Measurements from ENCODE around the gene MYO18B. TPM values are rescaled to one million over a fixed set of nuclear protein-coding genes. Genes with fewer than 3 reads are reported as not detected.

MYO18B gene
- total RNA-seq, 1 donor from 2014 or later, result 12.0 TPM

DNA sequence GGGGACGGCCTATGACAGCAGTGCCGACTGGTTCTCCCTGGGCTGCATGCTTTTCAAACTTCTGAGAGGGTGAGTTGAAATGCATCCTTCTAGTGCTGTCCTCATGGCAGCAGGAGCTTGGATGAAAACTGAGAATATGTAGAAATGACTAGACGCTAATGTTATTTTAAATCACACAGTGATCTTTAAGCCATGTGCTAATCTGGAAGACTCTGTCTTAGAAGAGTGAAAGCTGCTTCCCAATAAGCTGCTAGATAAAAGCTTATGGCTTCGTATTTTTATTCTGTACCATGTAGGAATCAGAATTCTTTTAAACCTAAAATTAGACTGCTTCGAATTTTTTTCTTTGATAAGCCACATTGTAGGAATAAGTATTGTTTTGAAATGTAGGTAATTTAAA, 46.8 kb upstream of the MYO18B start:
- no peaks in the 10 kb centered on the region for H3K27me3 ChIP-seq
- H3K9me3 ChIP-seq, result no peaks in the 10 kb centered on the region
- intact Hi-C loops (cut with DNase I), result no loop called here
- DNase-seq (ENCODE audit: low spot score in 2 of 2), result no peak
- peaks cover 0 to 7% of the 10 kb centered on the region in 2 donors for H3K36me3 ChIP-seq
- no peak overlapping the region for H3K4me3 ChIP-seq
- H3K27ac ChIP-seq, result no peak overlapping the region
- H3K4me1 ChIP-seq, result no peaks in the 10 kb centered on the region
- TF ChIP-seq, protein P1, sequence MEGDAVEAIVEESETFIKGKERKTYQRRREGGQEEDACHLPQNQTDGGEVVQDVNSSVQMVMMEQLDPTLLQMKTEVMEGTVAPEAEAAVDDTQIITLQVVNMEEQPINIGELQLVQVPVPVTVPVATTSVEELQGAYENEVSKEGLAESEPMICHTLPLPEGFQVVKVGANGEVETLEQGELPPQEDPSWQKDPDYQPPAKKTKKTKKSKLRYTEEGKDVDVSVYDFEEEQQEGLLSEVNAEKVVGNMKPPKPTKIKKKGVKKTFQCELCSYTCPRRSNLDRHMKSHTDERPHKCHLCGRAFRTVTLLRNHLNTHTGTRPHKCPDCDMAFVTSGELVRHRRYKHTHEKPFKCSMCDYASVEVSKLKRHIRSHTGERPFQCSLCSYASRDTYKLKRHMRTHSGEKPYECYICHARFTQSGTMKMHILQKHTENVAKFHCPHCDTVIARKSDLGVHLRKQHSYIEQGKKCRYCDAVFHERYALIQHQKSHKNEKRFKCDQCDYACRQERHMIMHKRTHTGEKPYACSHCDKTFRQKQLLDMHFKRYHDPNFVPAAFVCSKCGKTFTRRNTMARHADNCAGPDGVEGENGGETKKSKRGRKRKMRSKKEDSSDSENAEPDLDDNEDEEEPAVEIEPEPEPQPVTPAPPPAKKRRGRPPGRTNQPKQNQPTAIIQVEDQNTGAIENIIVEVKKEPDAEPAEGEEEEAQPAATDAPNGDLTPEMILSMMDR (IDR thresholded peaks at IDR 0.05), result no peak

DNA sequence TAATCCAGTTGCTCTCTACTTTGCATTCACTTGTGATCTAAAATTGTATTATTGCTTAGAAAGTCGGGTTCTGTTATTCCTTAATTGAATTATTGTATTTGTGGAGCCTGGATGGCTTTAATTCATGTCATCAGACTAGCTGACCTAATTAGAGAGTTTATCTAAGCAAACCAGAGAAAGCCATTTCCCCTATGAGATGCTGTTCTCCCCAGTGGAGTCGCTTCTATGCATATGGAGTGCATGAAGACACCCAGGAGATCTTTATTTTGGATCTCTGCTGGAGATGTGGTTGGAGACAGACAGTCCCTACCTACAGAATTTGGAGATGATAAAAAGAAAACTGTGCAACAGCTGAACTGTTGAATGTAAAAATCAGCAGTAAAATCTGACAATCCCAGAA, 45.2 kb upstream of the MYO18B start:
- no peaks in the 10 kb centered on the region for H3K9me3 ChIP-seq
- H3K27me3 ChIP-seq, result no peaks in the 10 kb centered on the region
- DNase-seq (ENCODE audit: low spot score in 2 of 2), result no peak
- TF ChIP-seq, protein P1 (IDR thresholded peaks at IDR 0.05), result no peak
- H3K4me1 ChIP-seq, result no peaks in the 10 kb centered on the region
- no peaks in the 10 kb centered on the region for H3K36me3 ChIP-seq
- intact Hi-C loops (cut with DNase I), result no loop called here
- no peak overlapping the region for H3K4me3 ChIP-seq
- H3K27ac ChIP-seq, result no peak overlapping the region

DNA sequence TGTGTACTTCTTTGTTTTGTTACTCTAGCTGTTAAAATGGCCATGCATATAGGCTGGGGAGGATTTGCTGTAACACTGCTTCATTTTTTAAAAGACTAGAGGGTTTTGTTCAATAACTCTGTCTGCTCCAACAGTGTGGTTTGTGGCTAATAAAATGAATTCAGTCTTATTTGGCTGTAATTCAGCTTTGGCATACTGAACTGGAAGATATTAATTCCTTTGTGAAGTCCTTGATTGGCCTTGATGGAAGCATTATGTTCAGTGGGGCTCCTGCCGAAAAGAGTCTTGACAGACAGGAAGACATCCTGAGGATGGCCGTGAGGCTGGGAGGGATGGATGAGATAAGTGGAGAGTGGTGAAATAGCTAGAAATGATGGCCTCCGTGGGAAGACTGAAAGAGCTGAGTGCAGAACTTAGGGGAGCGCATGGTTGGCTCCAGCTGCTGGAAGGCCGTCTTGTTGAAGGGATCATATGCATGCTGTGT, 44.8 kb upstream of the MYO18B start:
- no peaks in the 10 kb centered on the region for H3K9me3 ChIP-seq
- no peak overlapping the region for H3K4me3 ChIP-seq
- intact Hi-C loops (cut with DNase I), result no loop called here
- no peaks in the 10 kb centered on the region for H3K4me1 ChIP-seq
- TF ChIP-seq, protein P1 (IDR thresholded peaks at IDR 0.05), result no peak
- no peaks in the 10 kb centered on the region for H3K27me3 ChIP-seq
- no peaks in the 10 kb centered on the region for H3K36me3 ChIP-seq
- H3K27ac ChIP-seq, result no peak overlapping the region
- no peak for DNase-seq (ENCODE audit: low spot score in 2 of 2)

DNA sequence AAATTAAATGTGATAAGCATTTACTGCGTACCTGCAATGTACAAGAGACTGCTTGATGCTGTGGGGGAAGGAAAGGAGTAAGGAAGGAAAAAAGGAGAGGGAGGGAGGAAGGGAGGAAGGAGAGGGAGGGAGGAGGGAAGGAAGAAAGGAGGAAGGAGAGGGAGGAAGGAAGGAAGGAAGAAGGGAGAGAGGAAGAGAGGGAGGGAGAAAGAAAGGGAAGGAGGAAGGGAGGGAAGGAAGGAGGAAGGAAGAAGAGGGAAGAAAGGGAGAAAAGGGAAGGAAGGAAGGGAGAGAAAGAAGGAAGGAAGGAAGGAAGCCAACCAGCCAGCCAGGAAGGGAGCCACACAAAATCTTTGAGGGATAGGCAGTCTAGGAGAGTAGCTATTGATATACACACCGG, 44.0 kb upstream of the MYO18B start:
- TF ChIP-seq, protein P1 (IDR thresholded peaks at IDR 0.05), result no peak

DNA sequence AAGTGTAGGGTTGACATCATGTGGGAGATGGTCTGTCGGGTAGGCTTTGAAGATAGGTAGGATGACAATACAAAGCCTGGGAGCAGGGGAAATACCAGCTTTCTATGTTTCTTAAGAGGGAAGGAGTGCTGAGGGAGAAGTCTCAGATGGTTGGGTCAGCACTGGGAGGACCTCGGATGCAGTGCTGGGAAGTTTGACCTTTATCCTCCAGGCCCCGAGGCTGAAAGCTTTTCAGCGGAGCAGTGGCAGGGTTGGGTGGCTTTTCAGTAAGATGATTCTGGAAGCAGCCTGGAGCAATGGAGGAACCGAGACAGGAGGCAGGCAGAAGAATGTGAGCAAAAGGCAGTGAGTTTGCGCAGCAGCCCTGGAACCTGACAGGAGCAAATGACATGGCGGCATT, 43.5 kb upstream of the MYO18B start:
- no peak overlapping the region for H3K4me3 ChIP-seq
- no peaks in the 10 kb centered on the region for H3K4me1 ChIP-seq
- DNase-seq (ENCODE audit: low spot score in 2 of 2), result no peak
- no peak overlapping the region for H3K27ac ChIP-seq
- H3K27me3 ChIP-seq, result no peaks in the 10 kb centered on the region
- TF ChIP-seq, protein P1 (IDR thresholded peaks at IDR 0.05), result no peak
- H3K9me3 ChIP-seq, result no peaks in the 10 kb centered on the region
- intact Hi-C loops (cut with DNase I), result no loop called here
- H3K36me3 ChIP-seq, result no peaks in the 10 kb centered on the region

More for the DNA sequence above, 44.0 kb upstream of the MYO18B start:
- no peaks in the 10 kb centered on the region for H3K4me1 ChIP-seq
- no peaks in the 10 kb centered on the region for H3K27me3 ChIP-seq
- H3K4me3 ChIP-seq, result no peak overlapping the region
- no peaks in the 10 kb centered on the region for H3K9me3 ChIP-seq
- DNase-seq (ENCODE audit: low spot score in 2 of 2), result no peak
- intact Hi-C loops (cut with DNase I), result no loop called here
- H3K27ac ChIP-seq, result no peak overlapping the region
- H3K36me3 ChIP-seq, result no peaks in the 10 kb centered on the region

DNA sequence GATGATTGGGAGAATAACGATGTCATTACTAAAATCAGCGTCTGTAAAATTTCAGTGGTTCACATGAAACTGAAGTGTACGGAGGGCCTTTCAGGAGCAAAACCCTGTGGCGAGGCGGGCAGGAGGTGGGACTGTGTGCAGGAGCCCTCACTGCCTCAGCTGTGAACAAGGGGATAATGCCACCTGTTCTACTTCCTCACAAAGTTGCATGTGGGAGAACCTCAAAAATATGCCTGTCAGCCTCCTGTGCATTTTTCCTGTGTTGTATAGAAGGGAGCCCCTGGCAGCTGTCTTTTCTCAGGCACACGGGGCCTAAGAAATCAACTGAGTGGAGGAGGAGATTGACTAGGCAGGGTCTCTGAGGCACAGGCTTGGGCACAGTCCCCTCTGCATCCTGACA, 43.0 kb upstream of the MYO18B start:
- H3K36me3 ChIP-seq, result no peaks in the 10 kb centered on the region
- H3K27ac ChIP-seq, result no peak overlapping the region
- H3K4me3 ChIP-seq, result no peak overlapping the region
- no peaks in the 10 kb centered on the region for H3K9me3 ChIP-seq
- no peak for DNase-seq (ENCODE audit: low spot score in 2 of 2)
- TF ChIP-seq, protein P1 (IDR thresholded peaks at IDR 0.05), result no peak
- intact Hi-C loops (cut with DNase I), result no loop called here
- H3K27me3 ChIP-seq, result no peaks in the 10 kb centered on the region
- no peaks in the 10 kb centered on the region for H3K4me1 ChIP-seq

Measured in ascending aorta (tissue), 2 donors.